HCT116 (cell line): Measurements from ENCODE around the gene TIAM2.

Experiments
- EZH2 ChIP-seq: fragments of 200-600 bp; sonication (generic); IDR thresholded peaks from 2 replicates; pipeline ENCODE4 v1.6.1; 2017; ENCODE audit warnings: antibody characterized with exemption, mixed run types
- POLR2A ChIP-seq: IDR thresholded peaks from 2 replicates; pipeline ENCODE4 v1.7.0; 2011; ENCODE audit warnings: borderline replicate concordance; ENCODE audit not compliant: insufficient read depth, insufficient read length; ENCODE audit errors: extremely low read depth
- TF ChIP-seq, protein P1 (sequence below), 3 experiments: fragments of 200-600 bp in 1 of 3; sonication (generic) in 1 of 3; IDR thresholded peaks in 2 of 3; conservative IDR thresholded peaks in 1 of 3; 2 replicates each; pipeline ENCODE4 v1.5.1; 2012 to 2017; ENCODE audit warnings: low read depth in 2 of 3, low read length in 2 of 3, antibody characterized with exemption in 1 of 3, borderline replicate concordance in 1 of 3, control low read depth in 1 of 3, mild to moderate bottlenecking in 1 of 3, mixed read lengths in 1 of 3, mixed run types in 1 of 3, moderate library complexity in 1 of 3; ENCODE audit not compliant: insufficient read depth in 1 of 3
- TF ChIP-seq, protein P2 (sequence below): IDR thresholded peaks from 2 replicates; pipeline ENCODE4 v1.6.1; 2012; ENCODE audit warnings: low read depth

DNA sequence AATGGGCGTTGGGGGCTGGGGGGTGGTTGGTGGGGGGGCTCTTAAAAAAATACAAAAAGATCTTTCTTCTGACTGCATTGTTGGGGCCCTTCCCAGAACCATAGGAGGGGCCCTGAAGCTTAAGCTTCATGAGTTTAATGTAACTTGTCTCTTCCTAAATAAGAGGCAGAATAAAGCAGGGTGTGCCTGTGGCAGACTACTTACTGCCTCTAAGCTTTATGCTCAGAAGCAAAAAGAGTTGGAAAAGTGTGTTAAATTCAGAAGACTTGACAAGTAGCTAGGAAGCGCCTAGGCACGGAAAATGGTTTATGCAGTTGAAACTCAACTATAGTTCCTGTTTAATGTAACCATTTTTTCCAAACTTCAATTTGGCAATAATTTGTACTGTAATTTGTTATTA, 44.5 kb downstream of the TIAM2 start:
- TF ChIP-seq POLR2A = no peak
- TF ChIP-seq, protein P1, sequence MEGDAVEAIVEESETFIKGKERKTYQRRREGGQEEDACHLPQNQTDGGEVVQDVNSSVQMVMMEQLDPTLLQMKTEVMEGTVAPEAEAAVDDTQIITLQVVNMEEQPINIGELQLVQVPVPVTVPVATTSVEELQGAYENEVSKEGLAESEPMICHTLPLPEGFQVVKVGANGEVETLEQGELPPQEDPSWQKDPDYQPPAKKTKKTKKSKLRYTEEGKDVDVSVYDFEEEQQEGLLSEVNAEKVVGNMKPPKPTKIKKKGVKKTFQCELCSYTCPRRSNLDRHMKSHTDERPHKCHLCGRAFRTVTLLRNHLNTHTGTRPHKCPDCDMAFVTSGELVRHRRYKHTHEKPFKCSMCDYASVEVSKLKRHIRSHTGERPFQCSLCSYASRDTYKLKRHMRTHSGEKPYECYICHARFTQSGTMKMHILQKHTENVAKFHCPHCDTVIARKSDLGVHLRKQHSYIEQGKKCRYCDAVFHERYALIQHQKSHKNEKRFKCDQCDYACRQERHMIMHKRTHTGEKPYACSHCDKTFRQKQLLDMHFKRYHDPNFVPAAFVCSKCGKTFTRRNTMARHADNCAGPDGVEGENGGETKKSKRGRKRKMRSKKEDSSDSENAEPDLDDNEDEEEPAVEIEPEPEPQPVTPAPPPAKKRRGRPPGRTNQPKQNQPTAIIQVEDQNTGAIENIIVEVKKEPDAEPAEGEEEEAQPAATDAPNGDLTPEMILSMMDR (IDR thresholded peaks at IDR 0.05 in 2 of 3, conservative IDR thresholded peaks at IDR 0.05 in 1 of 3; ENCODE audit: borderline replicate concordance in 1 of 3, insufficient read depth in 1 of 3, low read depth in 2 of 3, low read length in 2 of 3) = no peak
- TF ChIP-seq, protein P2, sequence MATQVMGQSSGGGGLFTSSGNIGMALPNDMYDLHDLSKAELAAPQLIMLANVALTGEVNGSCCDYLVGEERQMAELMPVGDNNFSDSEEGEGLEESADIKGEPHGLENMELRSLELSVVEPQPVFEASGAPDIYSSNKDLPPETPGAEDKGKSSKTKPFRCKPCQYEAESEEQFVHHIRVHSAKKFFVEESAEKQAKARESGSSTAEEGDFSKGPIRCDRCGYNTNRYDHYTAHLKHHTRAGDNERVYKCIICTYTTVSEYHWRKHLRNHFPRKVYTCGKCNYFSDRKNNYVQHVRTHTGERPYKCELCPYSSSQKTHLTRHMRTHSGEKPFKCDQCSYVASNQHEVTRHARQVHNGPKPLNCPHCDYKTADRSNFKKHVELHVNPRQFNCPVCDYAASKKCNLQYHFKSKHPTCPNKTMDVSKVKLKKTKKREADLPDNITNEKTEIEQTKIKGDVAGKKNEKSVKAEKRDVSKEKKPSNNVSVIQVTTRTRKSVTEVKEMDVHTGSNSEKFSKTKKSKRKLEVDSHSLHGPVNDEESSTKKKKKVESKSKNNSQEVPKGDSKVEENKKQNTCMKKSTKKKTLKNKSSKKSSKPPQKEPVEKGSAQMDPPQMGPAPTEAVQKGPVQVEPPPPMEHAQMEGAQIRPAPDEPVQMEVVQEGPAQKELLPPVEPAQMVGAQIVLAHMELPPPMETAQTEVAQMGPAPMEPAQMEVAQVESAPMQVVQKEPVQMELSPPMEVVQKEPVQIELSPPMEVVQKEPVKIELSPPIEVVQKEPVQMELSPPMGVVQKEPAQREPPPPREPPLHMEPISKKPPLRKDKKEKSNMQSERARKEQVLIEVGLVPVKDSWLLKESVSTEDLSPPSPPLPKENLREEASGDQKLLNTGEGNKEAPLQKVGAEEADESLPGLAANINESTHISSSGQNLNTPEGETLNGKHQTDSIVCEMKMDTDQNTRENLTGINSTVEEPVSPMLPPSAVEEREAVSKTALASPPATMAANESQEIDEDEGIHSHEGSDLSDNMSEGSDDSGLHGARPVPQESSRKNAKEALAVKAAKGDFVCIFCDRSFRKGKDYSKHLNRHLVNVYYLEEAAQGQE = no peak
- TF ChIP-seq EZH2 = no peak
